GM12864 (cell line): ENCODE data around the gene XPR1.

Source experiments
- DNase-seq: peaks from one replicate; pipeline ENCODE4 v3.0.0-alpha.2; 2011; ENCODE audit warnings: low read depth
- H3K4me3 ChIP-seq: 2 replicates; pipeline ENCODE4 v1.5.1; 2011; ENCODE audit warnings: mild to moderate bottlenecking, low read depth, low read length, control low read depth
- CTCF ChIP-seq: IDR thresholded peaks from 2 replicates; pipeline ENCODE4 v1.5.1; 2011; ENCODE audit warnings: low read depth, mild to moderate bottlenecking, moderate library complexity, low read length, control low read depth, inconsistent platforms; ENCODE audit errors: missing control alignments

The XPR1 gene

GRCh38 chr1:180886338-180886737 is 254.5 kb downstream of the XPR1 start:
- no peak for DNase-seq
- H3K4me3 ChIP-seq: no peak overlapping the region
- no peak for TF ChIP-seq CTCF

- DNase-seq: no peak
- H3K4me3 ChIP-seq: no peak overlapping the region
- TF ChIP-seq CTCF: no peak
Measured at GRCh38 chr1:180887841-180888240, 256.0 kb downstream of the XPR1 start.

GRCh38 chr1:180888870-180889269 is 257.0 kb downstream of the XPR1 start:
- TF ChIP-seq CTCF: no peak
- H3K4me3 ChIP-seq: no peak overlapping the region
- DNase-seq: peak; percentile 15

- no peak overlapping the region for H3K4me3 ChIP-seq
- no peak for DNase-seq
- TF ChIP-seq CTCF: no peak
Measured at GRCh38 chr1:180889325-180889724, 257.5 kb downstream of the XPR1 start.

GRCh38 chr1:180892272-180892671 is 260.4 kb downstream of the XPR1 start:
- DNase-seq: no peak
- no peak for TF ChIP-seq CTCF
- H3K4me3 ChIP-seq: no peak overlapping the region

- H3K4me3 ChIP-seq: no peak overlapping the region
- TF ChIP-seq CTCF: no peak
- DNase-seq: no peak
Measured at GRCh38 chr1:180892675-180893074, 260.9 kb downstream of the XPR1 start.

- no peak for DNase-seq
- no peak overlapping the region for H3K4me3 ChIP-seq
- TF ChIP-seq CTCF: no peak
Measured at GRCh38 chr1:180893614-180894013, 261.8 kb downstream of the XPR1 start.
